Psoas muscle (tissue), 8 donors: ENCODE data around the gene GFPT1. TPM values are rescaled to one million over a fixed set of nuclear protein-coding genes. Genes with fewer than 3 reads are reported as not detected.

Experiments used
- ATAC-seq, 4 donors: fragments of 200-7000 bp; cut with Tn5 transposase; one replicate each; pipeline ENCODE4 v1.9.1; 2020; ENCODE audit warnings: moderate library complexity in 3 of 4, mild to moderate bottlenecking in 2 of 4
- DNase-seq, 2 donors: peaks; one replicate each; pipeline ENCODE4 v3.0.0-alpha.2; 2020
- H3K27ac ChIP-seq: fragments of 200-600 bp; one replicate; pipeline ENCODE4 v1.8.0; 2022
- H3K27me3 ChIP-seq, 3 donors: fragments of 200-600 bp in 1 of 3; one replicate each; pipeline versions ENCODE4 v1.6.1 to v1.8.0; 2013 to 2022; ENCODE audit warnings: low read length in 2 of 3, mild to moderate bottlenecking in 2 of 3, moderate library complexity in 1 of 3; ENCODE audit not compliant: insufficient read depth in 3 of 3
- H3K36me3 ChIP-seq, 2 donors: fragments of 200-600 bp in 1 of 2; one replicate each; pipeline versions ENCODE4 v1.6.1 to v1.8.0; 2013 to 2022; ENCODE audit warnings: low read depth in 1 of 2, mild to moderate bottlenecking in 1 of 2, moderate library complexity in 1 of 2; ENCODE audit not compliant: insufficient read depth in 1 of 2
- H3K4me1 ChIP-seq: fragments of 200-600 bp; one replicate; pipeline ENCODE4 v1.8.0; 2022
- H3K4me3 ChIP-seq: fragments of 200-600 bp; one replicate; pipeline ENCODE4 v1.8.0; 2022; ENCODE audit warnings: mild to moderate bottlenecking
- H3K9me3 ChIP-seq: fragments of 200-600 bp; one replicate; pipeline ENCODE4 v1.8.0; 2022
- CTCF ChIP-seq: fragments of 200-600 bp; IDR thresholded peaks from one replicate; pipeline ENCODE4 v1.8.0; 2022; ENCODE audit warnings: antibody characterized with exemption
- WGBS, 3 donors: extraction: QIAGEN DNeasy Blood & Tissue Kit; methylation state at CpG; one replicate each; pipeline versions ENCODE4 v1.1.6 to v1.1.7; 2013; 5-methylcytosine and 5-hydroxymethylcytosine counted together
- intact Hi-C, 2 donors: fragments of 100-400 bp; cut with DNase I; formaldehyde crosslinking; loops; one replicate each; pipeline versions ENCODE4 v1.11.0 to v1.14.2; 2022
- polyA plus RNA-seq, 3 donors: library from polyadenylated mRNA; stranded (reverse); fragments of 200-250 nt; gene quantifications; one replicate each; pipeline ENCODE4 v1.2.3, GENCODE V29; 2013
- total RNA-seq, 4 donors: library from RNA; stranded (reverse); fragmentation: NEBNext Ultra II Directional in 2 of 4; extraction: Animal tissue kit (Norgen Biotek cat#: 25700) in 2 of 4; gene quantifications; one replicate each; pipeline versions ENCODE4 v1.2.1 to v1.2.4, GENCODE V29; 2021 to 2023
- donor health status: healthy with polysubstance abuse.
- donor health status: DM: no; HTN: no; CAD: no; lungs with moderate emphysema.
- donor health status: Bipolar disorder and iron deficiency.
- donor health status: healthy.
- donor health status: DM: yes; HTN: yes; CAD: no.
- donor health status: DM: no; HTN: no; CAD: no.
- donor health status: DM: no; HTN: no; CAD: no.
- donor health status: DM: yes; HTN: yes; CAD: no.

Gene GFPT1
- total and polyA plus RNA-seq, 7 donors, result 5.7 to 34.5 (median 19.8) TPM

- no peak overlapping the region for H3K27ac ChIP-seq
- peaks cover 0 to 37% (median 4%) of the 10 kb centered on the region in 3 donors for H3K27me3 ChIP-seq
- peaks cover 20% of the 10 kb centered on the region for H3K4me1 ChIP-seq
- ATAC-seq (no peak), DNase-seq (no peak)
- intact Hi-C loops, result loop anchor here (5.0 to 10.0 kb wide), 3 partner anchors 293 to 370 kb away; partner anchors contain the start of gene ANTXR1 (in 1 of the 2)
- H3K9me3 ChIP-seq, result peaks cover 3% of the 10 kb centered on the region
- no peak for TF ChIP-seq CTCF
- 63 to 70% (median 70%) methylated on average over 7 of the region's 7 CpGs for WGBS, 3 donors
- no peaks in the 10 kb centered on the region for H3K36me3 ChIP-seq
- H3K4me3 ChIP-seq, result no peak overlapping the region
These were observed 81.9 kb downstream of the GFPT1 start for GRCh38 chr2:69305166-69305565.

- no peak for DNase-seq
These were observed 82.4 kb downstream of the GFPT1 start for GRCh38 chr2:69304656-69305055.

GRCh38 chr2:69300650-69301049 lies 86.4 kb downstream of the GFPT1 start:
- no peak for DNase-seq
- intact Hi-C loops, result loop anchor here in 1 of 2 donors (10.0 kb wide), 1 partner anchor 366 kb away; no protein-coding TSS in a partner anchor
- Histone ChIP-seq H3K4me3 (no peak overlapping the region), H3K27me3 (peaks cover 0 to 15% (median 3%) of the 10 kb centered on the region in 3 donors), H3K27ac (no peak overlapping the region), H3K4me1 (peaks cover under 1% of the 10 kb centered on the region), H3K36me3 (no peaks in the 10 kb centered on the region), H3K9me3 (peaks cover 3% of the 10 kb centered on the region)
- ATAC-seq, result no peak
- no peak for TF ChIP-seq CTCF
- WGBS, 3 donors, result 73 to 94% (median 90%) methylated on average over 3 of the region's 3 CpGs

More at GRCh38 chr2:69304656-69305055, 82.4 kb downstream of the GFPT1 start:
- no peak overlapping the region for H3K27ac ChIP-seq
- peaks cover 3% of the 10 kb centered on the region for H3K9me3 ChIP-seq
- H3K36me3 ChIP-seq, result no peaks in the 10 kb centered on the region
- peaks cover 20% of the 10 kb centered on the region for H3K4me1 ChIP-seq
- no peak for ATAC-seq
- no peak overlapping the region for H3K4me3 ChIP-seq
- intact Hi-C loops, result loop anchor here (5.0 to 10.0 kb wide), 3 partner anchors 292 to 370 kb away; partner anchors contain the start of gene ANTXR1 (in 1 of the 2)
- no peak for TF ChIP-seq CTCF
- H3K27me3 ChIP-seq, result peaks cover 0 to 37% (median 4%) of the 10 kb centered on the region in 3 donors
- 66 to 79% (median 77%) methylated on average over 13 of the region's 13 CpGs for WGBS, 3 donors

GRCh38 chr2:69299772-69300516 lies 87.1 kb downstream of the GFPT1 start:
- peaks cover 0 to 10% (median 3%) of the 10 kb centered on the region in 3 donors for H3K27me3 ChIP-seq
- no peaks in the 10 kb centered on the region for H3K36me3 ChIP-seq
- ATAC-seq (peak in 2 of 4 donors; percentile 41 to 51), DNase-seq (no peak)
- no peak overlapping the region for H3K27ac ChIP-seq
- no peak for TF ChIP-seq CTCF
- H3K9me3 ChIP-seq, result peaks cover 3% of the 10 kb centered on the region
- H3K4me3 ChIP-seq, result no peak overlapping the region
- no peaks in the 10 kb centered on the region for H3K4me1 ChIP-seq
- 50 to 63% (median 59%) methylated on average over 4 of the region's 4 CpGs for WGBS, 3 donors
- intact Hi-C loops, result loop anchor here in 1 of 2 donors (10.0 kb wide), 1 partner anchor 365 kb away; no protein-coding TSS in a partner anchor
